ENCODE results near the gene NLRP3. TPM values are rescaled to one million over a fixed set of nuclear protein-coding genes. Genes with fewer than 3 reads are reported as not detected.

NLRP3 gene
- total and polyA plus RNA-seq, 10 of the 15 experiments (the other 5 are each of a cell fraction or from before 2014, with no cell fraction given) = 1.8 to 10.4 (median 5.0) TPM

DNA sequence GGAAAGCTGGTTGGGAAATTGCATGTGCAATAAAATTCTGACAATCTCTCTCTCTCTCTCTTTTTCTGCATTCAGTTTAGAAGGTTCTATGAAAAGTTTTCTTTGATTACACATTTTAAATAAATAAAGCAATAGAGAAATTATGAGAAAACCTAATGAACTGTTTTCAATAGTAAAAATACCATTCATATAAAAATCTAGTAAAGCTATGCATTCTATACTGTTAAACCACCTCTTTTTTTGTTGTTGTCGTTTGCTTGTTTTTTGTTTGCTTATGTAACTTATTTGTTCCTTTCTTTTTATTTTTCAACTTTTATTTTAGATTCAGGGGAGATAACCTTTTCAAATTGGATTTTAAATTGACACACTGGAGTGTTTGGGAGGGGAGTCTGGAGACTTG, 56.1 kb downstream of the NLRP3 start (continued):
- TF ChIP-seq, protein P1, sequence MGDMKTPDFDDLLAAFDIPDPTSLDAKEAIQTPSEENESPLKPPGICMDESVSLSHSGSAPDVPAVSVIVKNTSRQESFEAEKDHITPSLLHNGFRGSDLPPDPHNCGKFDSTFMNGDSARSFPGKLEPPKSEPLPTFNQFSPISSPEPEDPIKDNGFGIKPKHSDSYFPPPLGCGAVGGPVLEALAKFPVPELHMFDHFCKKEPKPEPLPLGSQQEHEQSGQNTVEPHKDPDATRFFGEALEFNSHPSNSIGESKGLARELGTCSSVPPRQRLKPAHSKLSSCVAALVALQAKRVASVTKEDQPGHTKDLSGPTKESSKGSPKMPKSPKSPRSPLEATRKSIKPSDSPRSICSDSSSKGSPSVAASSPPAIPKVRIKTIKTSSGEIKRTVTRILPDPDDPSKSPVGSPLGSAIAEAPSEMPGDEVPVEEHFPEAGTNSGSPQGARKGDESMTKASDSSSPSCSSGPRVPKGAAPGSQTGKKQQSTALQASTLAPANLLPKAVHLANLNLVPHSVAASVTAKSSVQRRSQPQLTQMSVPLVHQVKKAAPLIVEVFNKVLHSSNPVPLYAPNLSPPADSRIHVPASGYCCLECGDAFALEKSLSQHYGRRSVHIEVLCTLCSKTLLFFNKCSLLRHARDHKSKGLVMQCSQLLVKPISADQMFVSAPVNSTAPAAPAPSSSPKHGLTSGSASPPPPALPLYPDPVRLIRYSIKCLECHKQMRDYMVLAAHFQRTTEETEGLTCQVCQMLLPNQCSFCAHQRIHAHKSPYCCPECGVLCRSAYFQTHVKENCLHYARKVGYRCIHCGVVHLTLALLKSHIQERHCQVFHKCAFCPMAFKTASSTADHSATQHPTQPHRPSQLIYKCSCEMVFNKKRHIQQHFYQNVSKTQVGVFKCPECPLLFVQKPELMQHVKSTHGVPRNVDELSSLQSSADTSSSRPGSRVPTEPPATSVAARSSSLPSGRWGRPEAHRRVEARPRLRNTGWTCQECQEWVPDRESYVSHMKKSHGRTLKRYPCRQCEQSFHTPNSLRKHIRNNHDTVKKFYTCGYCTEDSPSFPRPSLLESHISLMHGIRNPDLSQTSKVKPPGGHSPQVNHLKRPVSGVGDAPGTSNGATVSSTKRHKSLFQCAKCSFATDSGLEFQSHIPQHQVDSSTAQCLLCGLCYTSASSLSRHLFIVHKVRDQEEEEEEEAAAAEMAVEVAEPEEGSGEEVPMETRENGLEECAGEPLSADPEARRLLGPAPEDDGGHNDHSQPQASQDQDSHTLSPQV (IDR thresholded peaks at IDR 0.05) = no peak

DNA sequence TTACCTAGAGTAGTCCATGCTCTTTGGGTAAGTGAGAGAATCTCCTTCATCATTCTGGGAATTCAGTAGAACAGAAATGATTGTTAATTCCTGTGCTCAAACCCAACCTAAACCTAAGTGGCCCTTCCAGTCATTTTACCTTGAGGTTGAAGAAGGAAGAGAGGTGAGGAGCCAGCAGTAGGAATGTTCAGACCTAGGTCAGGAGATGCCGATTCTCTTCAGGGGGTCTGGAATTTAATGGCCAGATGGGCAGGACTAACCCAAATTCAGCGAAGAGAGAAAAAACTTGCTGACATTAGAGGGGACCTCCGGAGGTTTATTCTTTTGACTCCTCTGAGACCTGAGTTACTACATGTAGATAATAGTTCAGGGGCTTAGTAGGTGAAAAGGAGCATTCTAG, 58.4 kb downstream of the NLRP3 start:
- SMC1A ChIA-PET (ENCODE audit: uncharacterized antibody, unreplicated experiment) = interaction anchor here (1.1 kb wide), 1 partner anchor 10 kb away, joined by 3 read pairs; no protein-coding TSS in a partner anchor
- no peak for ATAC-seq
- H3K79me2 ChIP-seq (ENCODE audit: control insufficient read depth, insufficient read depth, low read length) = no peaks in the 10 kb centered on the region
- H3K4me2 ChIP-seq (ENCODE audit: control insufficient read depth, insufficient read depth) = no peak overlapping the region
- no peak for DNase-seq (ENCODE audit: low read depth, low spot score)
- FAIRE-seq = no peak
- no peak overlapping the region for H3K27ac ChIP-seq (ENCODE audit: control insufficient read depth, insufficient read depth)
- H3K36me3 ChIP-seq (ENCODE audit: control insufficient read depth in 2 of 2, insufficient read depth in 2 of 2, low read length in 1 of 2) = no peaks in the 10 kb centered on the region
- no peak overlapping the region for H3K4me3 ChIP-seq
- CTCF ChIA-PET = interaction anchor here (5.9 kb wide), 1 partner anchor 86 kb away, joined by 49 read pairs; no protein-coding TSS in a partner anchor
- POLR2A ChIA-PET = no interaction called here
- intact Hi-C loops (cut with micrococcal nuclease; ENCODE audit: unreplicated experiment) = no loop called here
- no TSS peak for BruUV-seq (replicated peaks)
- no peaks in the 10 kb centered on the region for H3K27me3 ChIP-seq (replicated peaks in 1 of 2; ENCODE audit: control insufficient read depth in 2 of 2, insufficient read depth in 2 of 2, low read length in 1 of 2)
- H4K20me1 ChIP-seq (ENCODE audit: control insufficient read depth, insufficient read depth) = no peaks in the 10 kb centered on the region
- in situ Hi-C loops (cut with MboI) = no loop called here
- H3K9ac ChIP-seq (ENCODE audit: control insufficient read depth, insufficient read depth, low read length) = no peak overlapping the region
- WGBS (ENCODE audit: insufficient coverage, insufficient replicate concordance, low lambda C conversion rate, missing lambda C conversion rate) = 78% methylated on average over 2 of the region's 3 CpGs
- H3K4me1 ChIP-seq (ENCODE audit: control insufficient read depth, insufficient read depth, low read length) = peaks cover 10% of the 10 kb centered on the region
- RAD21 ChIA-PET (ENCODE audit: unreplicated experiment) = no interaction called here
- no peaks in the 10 kb centered on the region; the same call in 2 of the 3 replicates for H3K9me3 ChIP-seq (replicated peaks; ENCODE audit: control insufficient read depth, insufficient read depth, low read length)
- H2AFZ ChIP-seq (ENCODE audit: control insufficient read depth, low read depth, low read length) = no peak overlapping the region
- TF ChIP-seq, protein P2, sequence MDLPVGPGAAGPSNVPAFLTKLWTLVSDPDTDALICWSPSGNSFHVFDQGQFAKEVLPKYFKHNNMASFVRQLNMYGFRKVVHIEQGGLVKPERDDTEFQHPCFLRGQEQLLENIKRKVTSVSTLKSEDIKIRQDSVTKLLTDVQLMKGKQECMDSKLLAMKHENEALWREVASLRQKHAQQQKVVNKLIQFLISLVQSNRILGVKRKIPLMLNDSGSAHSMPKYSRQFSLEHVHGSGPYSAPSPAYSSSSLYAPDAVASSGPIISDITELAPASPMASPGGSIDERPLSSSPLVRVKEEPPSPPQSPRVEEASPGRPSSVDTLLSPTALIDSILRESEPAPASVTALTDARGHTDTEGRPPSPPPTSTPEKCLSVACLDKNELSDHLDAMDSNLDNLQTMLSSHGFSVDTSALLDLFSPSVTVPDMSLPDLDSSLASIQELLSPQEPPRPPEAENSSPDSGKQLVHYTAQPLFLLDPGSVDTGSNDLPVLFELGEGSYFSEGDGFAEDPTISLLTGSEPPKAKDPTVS (IDR thresholded peaks at IDR 0.05; ENCODE audit: low read depth, low read length) = no peak
- no peak for TF ChIP-seq EED (IDR thresholded peaks at IDR 0.05; ENCODE audit: low read depth)
- no peak for TF ChIP-seq JUND (IDR thresholded peaks at IDR 0.05; ENCODE audit: low read depth, low read length)
- TF ChIP-seq NRF1 (conservative IDR thresholded peaks at IDR 0.05; ENCODE audit: low read depth, low read length) = no peak
- TF ChIP-seq, protein P3, sequence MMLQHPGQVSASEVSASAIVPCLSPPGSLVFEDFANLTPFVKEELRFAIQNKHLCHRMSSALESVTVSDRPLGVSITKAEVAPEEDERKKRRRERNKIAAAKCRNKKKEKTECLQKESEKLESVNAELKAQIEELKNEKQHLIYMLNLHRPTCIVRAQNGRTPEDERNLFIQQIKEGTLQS (IDR thresholded peaks at IDR 0.05; ENCODE audit: borderline replicate concordance, extremely low read depth, low read depth, low read length) = no peak
- no peak for TF ChIP-seq POU2F2 (IDR thresholded peaks at IDR 0.05; ENCODE audit: borderline replicate concordance, low read depth, low read length)
- TF ChIP-seq MXI1 (IDR thresholded peaks at IDR 0.05; ENCODE audit: low read depth, low read length) = no peak
- TF ChIP-seq, protein P4, sequence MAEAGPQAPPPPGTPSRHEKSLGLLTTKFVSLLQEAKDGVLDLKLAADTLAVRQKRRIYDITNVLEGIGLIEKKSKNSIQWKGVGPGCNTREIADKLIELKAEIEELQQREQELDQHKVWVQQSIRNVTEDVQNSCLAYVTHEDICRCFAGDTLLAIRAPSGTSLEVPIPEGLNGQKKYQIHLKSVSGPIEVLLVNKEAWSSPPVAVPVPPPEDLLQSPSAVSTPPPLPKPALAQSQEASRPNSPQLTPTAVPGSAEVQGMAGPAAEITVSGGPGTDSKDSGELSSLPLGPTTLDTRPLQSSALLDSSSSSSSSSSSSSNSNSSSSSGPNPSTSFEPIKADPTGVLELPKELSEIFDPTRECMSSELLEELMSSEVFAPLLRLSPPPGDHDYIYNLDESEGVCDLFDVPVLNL (IDR thresholded peaks at IDR 0.05; ENCODE audit: low read depth, low read length) = no peak
- no peak for TF ChIP-seq ZNF207 (IDR thresholded peaks at IDR 0.05; ENCODE audit: borderline replicate concordance)
- TF ChIP-seq, protein P5, sequence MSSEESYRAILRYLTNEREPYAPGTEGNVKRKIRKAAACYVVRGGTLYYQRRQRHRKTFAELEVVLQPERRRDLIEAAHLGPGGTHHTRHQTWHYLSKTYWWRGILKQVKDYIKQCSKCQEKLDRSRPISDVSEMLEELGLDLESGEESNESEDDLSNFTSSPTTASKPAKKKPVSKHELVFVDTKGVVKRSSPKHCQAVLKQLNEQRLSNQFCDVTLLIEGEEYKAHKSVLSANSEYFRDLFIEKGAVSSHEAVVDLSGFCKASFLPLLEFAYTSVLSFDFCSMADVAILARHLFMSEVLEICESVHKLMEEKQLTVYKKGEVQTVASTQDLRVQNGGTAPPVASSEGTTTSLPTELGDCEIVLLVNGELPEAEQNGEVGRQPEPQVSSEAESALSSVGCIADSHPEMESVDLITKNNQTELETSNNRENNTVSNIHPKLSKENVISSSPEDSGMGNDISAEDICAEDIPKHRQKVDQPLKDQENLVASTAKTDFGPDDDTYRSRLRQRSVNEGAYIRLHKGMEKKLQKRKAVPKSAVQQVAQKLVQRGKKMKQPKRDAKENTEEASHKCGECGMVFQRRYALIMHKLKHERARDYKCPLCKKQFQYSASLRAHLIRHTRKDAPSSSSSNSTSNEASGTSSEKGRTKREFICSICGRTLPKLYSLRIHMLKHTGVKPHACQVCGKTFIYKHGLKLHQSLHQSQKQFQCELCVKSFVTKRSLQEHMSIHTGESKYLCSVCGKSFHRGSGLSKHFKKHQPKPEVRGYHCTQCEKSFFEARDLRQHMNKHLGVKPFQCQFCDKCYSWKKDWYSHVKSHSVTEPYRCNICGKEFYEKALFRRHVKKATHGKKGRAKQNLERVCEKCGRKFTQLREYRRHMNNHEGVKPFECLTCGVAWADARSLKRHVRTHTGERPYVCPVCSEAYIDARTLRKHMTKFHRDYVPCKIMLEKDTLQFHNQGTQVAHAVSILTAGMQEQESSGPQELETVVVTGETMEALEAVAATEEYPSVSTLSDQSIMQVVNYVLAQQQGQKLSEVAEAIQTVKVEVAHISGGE (CRISPR knock-in tag; IDR thresholded peaks at IDR 0.05) = no peak
- TF ChIP-seq RAD51 (IDR thresholded peaks at IDR 0.05) = no peak
